ENCODE data around the gene ARMC5. TPM values are rescaled to one million over a fixed set of nuclear protein-coding genes. Genes with fewer than 3 reads are reported as not detected.

ARMC5 gene
- total RNA-seq, 4 donors from 2014 or later = 5.4 to 13.4 (median 9.9) TPM

GRCh38 chr16:31471241-31471874 lies 12.1 kb downstream of the ARMC5 start:
- intact Hi-C loops (cut with DNase I) = no loop called here
- H3K4me1 ChIP-seq = peaks cover 22 to 51% (median 51%) of the 10 kb centered on the region in 4 donors
- H3K27ac ChIP-seq (replicated peaks in 1 of 4) = peak overlapping the region; percentile 99 to 100 (median 99)
- no peaks in the 10 kb centered on the region for H3K27me3 ChIP-seq
- TF ChIP-seq POLR2AphosphoS5 (IDR thresholded peaks at IDR 0.05) = no peak
- TF ChIP-seq CTCF (IDR thresholded peaks at IDR 0.05) = no peak
- TF ChIP-seq EP300 (IDR thresholded peaks at IDR 0.05) = no peak
- TF ChIP-seq POLR2A (IDR thresholded peaks at IDR 0.05; ENCODE audit: low read depth) = no peak
- no peaks in the 10 kb centered on the region for H3K9me3 ChIP-seq
- no peak for DNase-seq (ENCODE audit: extremely low spot score)
- H3K4me3 ChIP-seq = peak overlapping the region; percentile 85 to 94 (median 89)
- 20% methylated on average over 9 of the region's 15 CpGs for WGBS
- H3K36me3 ChIP-seq = peaks cover 33 to 43% (median 41%) of the 10 kb centered on the region in 4 donors

GRCh38 chr16:31471875-31472708 lies 12.8 kb downstream of the ARMC5 start, which contains the start of gene TGFB1I1:
Gene TGFB1I1 (plus strand): TSS chr16:31472152. CDS start chr16:31472189, 37 bp downstream.
- no peaks in the 10 kb centered on the region for H3K9me3 ChIP-seq
- WGBS = 3% methylated on average over 37 of the region's 63 CpGs
- no peaks in the 10 kb centered on the region for H3K27me3 ChIP-seq
- peaks cover 22 to 59% (median 58%) of the 10 kb centered on the region in 4 donors for H3K4me1 ChIP-seq
- peak within 1 kb of the TSS; percentile 99 to 100 (median 99) for H3K27ac ChIP-seq (replicated peaks in 1 of 4)
- DNase-seq (ENCODE audit: extremely low spot score) = no peak
- intact Hi-C loops (cut with DNase I) = no loop called here
- H3K36me3 ChIP-seq = peaks cover 40 to 43% (median 41%) of the 10 kb centered on the region in 4 donors
- TF ChIP-seq POLR2A (IDR thresholded peaks at IDR 0.05; ENCODE audit: low read depth) = no peak
- no peak for TF ChIP-seq CTCF (IDR thresholded peaks at IDR 0.05)
- TF ChIP-seq POLR2AphosphoS5 (IDR thresholded peaks at IDR 0.05) = peak; percentile 50 to 84
- no peak for TF ChIP-seq EP300 (IDR thresholded peaks at IDR 0.05)
- H3K4me3 ChIP-seq = peak within 1 kb of the TSS; percentile 85 to 94 (median 89)

GRCh38 chr16:31472709-31473203 lies 13.5 kb downstream of the ARMC5 start:
- no peak for TF ChIP-seq POLR2A (IDR thresholded peaks at IDR 0.05; ENCODE audit: low read depth)
- peak; percentile 89 to 94 for TF ChIP-seq POLR2AphosphoS5 (IDR thresholded peaks at IDR 0.05)
- no peak for TF ChIP-seq EP300 (IDR thresholded peaks at IDR 0.05)
- peak; percentile 87 to 97 (median 93) for TF ChIP-seq CTCF (IDR thresholded peaks at IDR 0.05)
- Histone ChIP-seq H3K4me3 (peak overlapping the region; percentile 85 to 94 (median 89)), H3K27ac (replicated peaks in 1 of 4) (peak overlapping the region; percentile 99 to 100 (median 99)), H3K4me1 (peaks cover 22 to 65% (median 64%) of the 10 kb centered on the region in 4 donors), H3K27me3 (no peaks in the 10 kb centered on the region), H3K36me3 (peaks cover 44 to 47% (median 46%) of the 10 kb centered on the region in 4 donors), H3K9me3 (no peaks in the 10 kb centered on the region)
- intact Hi-C loops (cut with DNase I) = no loop called here
- peak; percentile 98 for DNase-seq (ENCODE audit: extremely low spot score)
- 29% methylated on average over 14 of the region's 20 CpGs for WGBS

GRCh38 chr16:31473264-31473984 lies 14.1 kb downstream of the ARMC5 start:
- no peaks in the 10 kb centered on the region for H3K27me3 ChIP-seq
- intact Hi-C loops (cut with DNase I) = no loop called here
- no peak for TF ChIP-seq CTCF (IDR thresholded peaks at IDR 0.05)
- no peak for TF ChIP-seq POLR2AphosphoS5 (IDR thresholded peaks at IDR 0.05)
- TF ChIP-seq POLR2A (IDR thresholded peaks at IDR 0.05; ENCODE audit: low read depth) = no peak
- TF ChIP-seq EP300 (IDR thresholded peaks at IDR 0.05) = no peak
- WGBS = 64% methylated on average over 6 of the region's 17 CpGs
- H3K9me3 ChIP-seq = no peaks in the 10 kb centered on the region
- peak overlapping the region; percentile 99 to 100 (median 99) for H3K27ac ChIP-seq (replicated peaks in 1 of 4)
- H3K4me3 ChIP-seq = peak overlapping the region; percentile 85 to 94 (median 89)
- peaks cover 46 to 54% (median 51%) of the 10 kb centered on the region in 4 donors for H3K36me3 ChIP-seq
- no peak for DNase-seq (ENCODE audit: extremely low spot score)
- peaks cover 22 to 71% (median 65%) of the 10 kb centered on the region in 4 donors for H3K4me1 ChIP-seq

All from esophagus muscularis mucosa (tissue), 4 donors.